Bronchial epithelial cell (primary cell): ENCODE measurements around the gene BOLL. TPM values are rescaled to one million over a fixed set of nuclear protein-coding genes. Genes with fewer than 3 reads are reported as not detected.

Experiments
- DNase-seq: peaks from one replicate; pipeline ENCODE4 v3.0.0-alpha.2; 2010; ENCODE audit warnings: low read depth
- FAIRE-seq: peaks from 2 replicates; lab custom pipeline; 2011; peaks lifted over from hg19 to GRCh38; lab: Jason Lieb, UNC
- H3K27me3 ChIP-seq: 2 replicates; pipeline ENCODE4 v1.5.1; 2011; ENCODE audit warnings: low read length; ENCODE audit not compliant: control insufficient read depth, insufficient read depth
- H3K36me3 ChIP-seq: 2 replicates; pipeline ENCODE4 v1.5.1; 2011; ENCODE audit warnings: low read length; ENCODE audit not compliant: control insufficient read depth, insufficient read depth
- H3K4me3 ChIP-seq: 2 replicates; pipeline ENCODE4 v1.5.1; 2011; ENCODE audit warnings: mild to moderate bottlenecking, low read depth, low read length, control low read depth
- CTCF ChIP-seq: IDR thresholded peaks from 2 replicates; pipeline ENCODE4 v1.5.1; 2011; ENCODE audit warnings: mild to moderate bottlenecking, moderate library complexity, low read length, control low read depth, inconsistent platforms; ENCODE audit not compliant: insufficient read depth, severe bottlenecking
- total RNA-seq: library from RNA; depleted of rRNA; stranded (reverse); fragments of >200 nt; gene quantifications from 2 replicates; pipeline ENCODE4 v1.2.1, GENCODE V29; 2014

BOLL gene
- total RNA-seq, 1 donor from 2014 or later, result not detected

GRCh38 chr2:197821550-197822289 is 36.6 kb upstream of the BOLL start:
- no peak for DNase-seq
- TF ChIP-seq CTCF, result no peak
- no peak overlapping the region for H3K4me3 ChIP-seq
- no peak for FAIRE-seq
- no peaks in the 10 kb centered on the region for H3K36me3 ChIP-seq
- no peaks in the 10 kb centered on the region for H3K27me3 ChIP-seq

GRCh38 chr2:197814526-197814925 is 29.4 kb upstream of the BOLL start:
- no peak for DNase-seq
- Histone ChIP-seq H3K4me3 (no peak overlapping the region), H3K36me3 (no peaks in the 10 kb centered on the region), H3K27me3 (no peaks in the 10 kb centered on the region)
- FAIRE-seq, result no peak
- TF ChIP-seq CTCF, result no peak

GRCh38 chr2:197813093-197813787 is 28.1 kb upstream of the BOLL start:
- no peaks in the 10 kb centered on the region for H3K36me3 ChIP-seq
- H3K4me3 ChIP-seq, result no peak overlapping the region
- peaks cover 5% of the 10 kb centered on the region for H3K27me3 ChIP-seq
- FAIRE-seq, result no peak
- peak; percentile 51 for TF ChIP-seq CTCF
- DNase-seq, result peak; percentile 81

GRCh38 chr2:197810491-197810890 is 25.4 kb upstream of the BOLL start:
- no peak for TF ChIP-seq CTCF
- no peak for DNase-seq
- Histone ChIP-seq H3K36me3 (no peaks in the 10 kb centered on the region), H3K4me3 (no peak overlapping the region), H3K27me3 (peaks cover 10% of the 10 kb centered on the region)
- FAIRE-seq, result no peak

- no peak for TF ChIP-seq CTCF
- H3K4me3 ChIP-seq, result no peak overlapping the region
- DNase-seq, result no peak
- peaks cover 14% of the 10 kb centered on the region for H3K27me3 ChIP-seq
- no peak for FAIRE-seq
- no peaks in the 10 kb centered on the region for H3K36me3 ChIP-seq
Observed at GRCh38 chr2:197810016-197810415, 24.9 kb upstream of the BOLL start.

GRCh38 chr2:197809064-197809463 is 23.9 kb upstream of the BOLL start:
- no peak overlapping the region for H3K4me3 ChIP-seq
- TF ChIP-seq CTCF, result no peak
- no peak for DNase-seq
- H3K36me3 ChIP-seq, result no peaks in the 10 kb centered on the region
- peaks cover 14% of the 10 kb centered on the region for H3K27me3 ChIP-seq
- no peak for FAIRE-seq
